Renal cortical epithelial cell (primary cell): ENCODE results near the gene PRR14L. TPM values are rescaled to one million over a fixed set of nuclear protein-coding genes. Genes with fewer than 3 reads are reported as not detected.
"Not testable (repeated sequence)": the region's sequence is repeated elsewhere in the genome, so short reads cannot be mapped to it uniquely, and the experiment has no call there.

ENCODE experiments used
- DNase-seq: peaks from one replicate; pipeline ENCODE4 v3.0.0-alpha.2; 2011; ENCODE audit warnings: low read depth
- total RNA-seq: library from RNA; depleted of rRNA; stranded (reverse); fragments of >200 nt; gene quantifications from 2 replicates; pipeline ENCODE4 v1.2.3, GENCODE V29; 2014

Gene PRR14L
- total RNA-seq, 1 donor from 2014 or later = 54.7 TPM

GRCh38 chr22:31740314-31740713 lies 9.6 kb downstream of the PRR14L start:
- DNase-seq = not testable (repeated sequence)

DNA sequence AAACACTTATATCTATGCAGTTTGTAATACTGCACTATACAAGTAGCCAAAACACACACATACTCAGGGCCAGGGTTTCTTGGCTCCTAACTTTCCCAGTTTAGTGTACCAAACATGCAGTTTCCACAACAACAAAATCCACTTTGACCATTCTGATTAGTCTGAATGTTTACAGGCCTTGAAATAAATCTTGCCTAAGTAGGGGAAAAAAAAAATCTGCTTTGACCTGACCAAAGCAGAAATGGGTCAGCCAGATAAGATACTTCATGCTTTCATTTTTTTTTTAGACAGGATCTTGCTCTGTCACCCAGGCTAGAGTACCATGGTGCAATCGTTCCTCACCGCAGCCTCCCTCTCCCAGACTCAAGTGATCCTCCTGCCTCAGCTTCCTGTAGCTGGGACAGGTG lies 10.1 kb downstream of the PRR14L start:
- DNase-seq = no peak

DNA sequence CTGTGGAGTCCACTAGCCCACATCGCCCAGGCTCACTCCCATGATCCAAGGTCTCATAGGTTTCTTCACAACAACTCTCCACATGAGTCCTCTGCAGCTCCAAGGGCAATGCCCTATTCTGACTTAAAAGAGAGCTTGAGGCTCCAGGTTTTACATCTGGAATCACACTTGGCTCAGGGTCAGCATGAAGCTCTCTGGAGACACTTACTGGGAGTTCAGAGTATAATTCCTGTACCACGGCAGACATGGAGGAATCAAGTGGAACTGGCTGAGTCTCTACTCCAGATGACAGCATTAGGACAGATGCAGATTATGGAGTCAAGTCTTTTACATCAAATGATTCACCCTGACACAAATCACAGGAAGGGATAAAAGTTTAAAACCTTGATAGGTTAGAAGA lies 11.4 kb downstream of the PRR14L start:
- no peak for DNase-seq

- DNase-seq = no peak
These were observed 12.0 kb downstream of the PRR14L start for GRCh38 chr22:31737932-31738331.

GRCh38 chr22:31736458-31736857 lies 13.5 kb downstream of the PRR14L start:
- no peak for DNase-seq

- DNase-seq = peak; percentile 59
These were observed 15.4 kb downstream of the PRR14L start for GRCh38 chr22:31734512-31734911.

- DNase-seq = no peak
These were observed 16.3 kb downstream of the PRR14L start for GRCh38 chr22:31733580-31734079.

DNA sequence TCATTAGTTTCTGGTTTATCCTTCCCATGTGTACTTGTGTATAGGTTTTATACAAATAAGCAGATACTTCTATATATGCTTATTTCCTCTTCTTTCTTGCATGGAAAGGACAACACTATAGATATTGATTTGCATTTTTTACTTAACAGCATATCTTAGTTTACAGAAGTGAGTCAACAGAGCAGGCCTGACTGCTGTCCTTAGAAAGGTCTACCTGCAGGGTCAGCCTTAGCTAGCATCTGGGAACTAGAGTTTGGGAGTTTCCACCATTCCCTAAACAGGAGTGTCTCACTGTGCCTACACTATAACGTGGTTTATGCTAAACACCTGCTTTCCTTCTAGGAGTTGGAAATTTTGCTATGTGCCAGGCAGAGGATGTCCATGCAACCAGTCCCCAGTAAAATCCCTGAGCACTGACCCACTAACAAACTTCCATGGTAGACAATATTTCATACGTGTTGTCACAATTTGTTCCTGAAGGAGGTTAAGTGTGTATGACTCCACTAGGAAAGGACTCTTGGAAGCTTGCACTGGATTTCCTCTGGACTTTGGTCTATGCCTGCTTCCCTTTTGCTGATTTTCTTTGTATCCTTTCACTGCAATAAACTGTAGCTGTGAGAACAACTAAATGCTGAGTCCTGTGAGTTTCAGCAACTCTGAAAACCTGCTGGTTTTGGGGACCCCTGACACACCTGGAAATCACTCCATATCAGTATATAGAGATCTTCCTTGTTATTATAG lies 17.7 kb downstream of the PRR14L start:
- no peak for DNase-seq

DNA sequence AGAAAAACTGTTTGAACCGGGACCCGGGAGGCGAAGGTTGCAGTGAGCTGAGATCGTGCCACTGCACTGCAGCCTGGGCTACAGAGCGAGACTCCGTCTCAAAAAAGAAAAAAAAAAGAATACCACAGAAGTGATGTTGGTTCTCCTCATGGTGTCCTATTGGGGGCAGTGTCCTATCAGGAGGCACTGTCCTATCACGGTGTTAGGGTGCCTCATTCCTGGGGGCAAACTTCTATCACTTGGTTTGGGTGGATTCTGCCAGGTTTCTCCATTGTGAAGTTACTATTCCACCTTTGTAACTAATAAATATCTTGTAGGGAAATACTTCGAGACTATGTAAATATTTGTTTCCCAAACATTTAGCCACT lies 19.6 kb downstream of the PRR14L start:
- no peak for DNase-seq

GRCh38 chr22:31728857-31729256 lies 21.1 kb downstream of the PRR14L start:
- DNase-seq = no peak

GRCh38 chr22:31726692-31727091 lies 23.2 kb downstream of the PRR14L start:
- DNase-seq = no peak

GRCh38 chr22:31723723-31724122 lies 26.2 kb downstream of the PRR14L start:
- no peak for DNase-seq

DNA sequence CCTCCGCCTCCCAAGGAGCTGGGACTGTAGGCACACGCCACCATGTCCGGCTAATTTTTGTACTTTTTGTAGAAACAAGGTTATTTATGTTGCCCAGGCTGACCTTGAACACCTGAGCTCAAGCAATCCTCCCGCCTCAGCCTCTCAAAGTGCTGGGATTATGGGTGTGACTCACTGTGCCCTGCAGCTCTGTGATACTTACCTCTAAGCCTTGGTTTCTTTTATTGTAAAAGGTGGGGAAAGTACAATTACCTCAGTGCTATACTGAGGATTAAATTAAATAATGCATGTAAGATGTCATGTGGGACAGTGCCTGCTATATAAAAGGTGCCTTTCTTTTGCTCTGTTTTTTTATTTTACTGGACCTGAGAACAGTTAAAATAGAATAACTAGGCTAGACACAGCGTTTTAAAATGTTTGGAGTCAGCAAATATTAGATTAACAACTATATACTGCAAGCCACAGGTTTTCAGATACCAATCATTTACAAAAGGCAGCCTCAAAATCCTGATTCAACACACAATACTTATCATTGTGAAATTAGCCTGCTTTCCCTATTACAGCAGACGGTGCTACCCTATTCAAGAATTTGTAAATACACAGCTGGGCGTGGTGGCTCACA lies 30.0 kb downstream of the PRR14L start:
- DNase-seq = no peak

- no peak for DNase-seq
These were observed 34.7 kb downstream of the PRR14L start for GRCh38 chr22:31715147-31715778.

GRCh38 chr22:31711226-31711625 lies 38.7 kb downstream of the PRR14L start:
- not testable (repeated sequence) for DNase-seq

GRCh38 chr22:31707519-31707918 lies 42.4 kb downstream of the PRR14L start:
- no peak for DNase-seq

DNA sequence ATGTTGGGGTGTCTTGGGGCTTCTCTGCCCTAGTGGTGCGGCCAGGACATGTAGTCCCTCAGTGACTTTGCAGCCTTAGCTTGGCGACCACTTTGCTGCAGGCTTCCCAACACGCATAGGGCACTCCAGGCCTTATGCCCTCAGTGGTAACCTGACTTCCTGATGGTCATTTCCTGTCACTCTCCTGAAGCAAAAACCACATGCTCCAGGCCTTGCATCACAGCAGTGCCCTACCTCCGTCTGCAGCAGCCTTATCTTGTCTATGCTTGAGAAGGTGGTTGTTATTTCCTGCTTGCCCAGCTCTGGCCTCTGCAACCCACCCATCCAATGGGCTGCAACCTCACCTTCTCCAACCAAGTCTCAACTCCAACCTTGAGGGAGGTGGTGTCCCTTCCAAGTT lies 54.5 kb downstream of the PRR14L start:
- DNase-seq = no peak

DNA sequence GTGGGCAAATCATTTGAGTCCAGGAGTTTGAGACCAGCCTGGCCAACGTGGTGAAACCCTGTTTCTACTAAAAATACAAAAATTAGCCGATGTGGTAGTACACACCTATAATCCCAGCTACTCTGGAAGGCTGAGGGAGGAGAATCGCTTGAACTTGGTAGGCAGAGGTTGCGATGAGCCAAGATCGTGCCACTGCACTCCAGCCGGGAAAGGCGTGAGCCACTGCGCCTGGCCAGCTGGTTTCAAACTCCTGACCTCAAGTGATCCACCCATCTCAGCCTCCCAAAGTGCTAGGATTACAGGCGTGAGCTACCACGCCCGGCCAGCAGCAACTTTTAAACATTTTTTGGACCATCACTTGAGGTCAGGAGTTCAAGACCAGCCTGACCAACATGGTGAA lies 55.9 kb downstream of the PRR14L start:
- DNase-seq = not testable (repeated sequence)

- peak; percentile 38 for DNase-seq
These were observed 57.6 kb downstream of the PRR14L start for GRCh38 chr22:31692186-31692886.

DNA sequence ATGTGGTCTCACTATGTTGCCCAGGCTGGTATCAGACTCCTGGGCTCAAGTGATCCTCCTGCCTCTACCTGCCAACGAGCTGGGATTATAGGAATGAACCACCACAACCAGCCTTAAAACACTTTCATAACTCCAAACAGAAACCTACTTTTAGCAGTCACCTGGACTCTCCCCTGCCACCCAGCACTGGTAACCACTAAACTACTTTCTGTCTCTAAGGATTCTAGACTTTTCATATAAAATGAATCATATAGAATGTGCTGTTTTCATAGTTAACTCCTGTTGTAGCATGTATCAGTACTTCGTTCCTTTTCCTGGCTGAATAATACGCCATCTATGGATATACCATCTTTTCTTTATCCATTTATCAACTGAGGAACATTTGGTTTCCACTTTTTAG lies 58.5 kb downstream of the PRR14L start:
- DNase-seq = no peak

DNA sequence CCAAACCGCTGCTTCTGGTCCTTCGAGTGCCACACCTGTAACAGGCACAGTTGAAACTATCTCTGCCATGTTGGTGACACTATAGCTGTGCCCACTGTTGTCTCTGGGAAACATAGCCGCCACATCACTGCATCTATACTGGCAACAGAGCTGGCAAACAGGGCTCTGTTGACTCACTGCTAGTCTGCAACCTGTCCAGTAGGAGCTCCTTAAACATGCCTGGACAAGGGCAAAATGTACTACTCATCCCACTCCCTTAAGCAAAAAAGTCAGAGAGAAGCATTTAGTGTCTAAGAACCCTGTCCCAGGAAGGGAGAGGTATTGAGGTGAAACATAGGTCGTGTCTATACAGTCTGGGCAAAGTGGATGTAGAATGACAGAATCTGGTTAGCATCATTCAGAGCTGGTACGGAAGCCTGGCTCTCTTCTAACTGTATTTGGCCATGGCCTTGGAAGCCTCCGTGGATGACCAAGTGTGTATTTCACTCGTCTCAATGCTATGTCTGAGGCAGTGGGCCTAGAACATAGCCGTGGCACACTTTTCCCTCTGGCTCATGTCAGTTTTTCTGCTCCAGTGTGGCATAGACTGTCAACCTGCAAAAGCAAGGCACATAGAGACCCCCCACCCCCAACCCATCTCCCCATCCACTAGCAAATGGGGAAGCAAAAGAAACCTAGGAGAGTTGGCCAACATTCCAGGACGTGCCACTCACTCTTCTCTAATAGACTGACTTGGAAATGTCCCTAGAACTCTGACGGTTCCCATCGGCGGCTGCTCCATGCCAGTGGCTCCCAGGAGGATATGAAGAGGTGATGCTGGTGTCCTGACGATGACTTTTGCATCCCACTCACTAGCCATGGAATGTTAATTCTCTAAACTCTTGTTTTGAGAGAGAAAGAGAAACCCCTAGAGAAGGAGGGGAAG lies 66.5 kb downstream of the PRR14L start:
- no peak for DNase-seq
